KOPT-K1 (cell line): Measurements from ENCODE around the gene SPTAN1.

ENCODE experiments used
- H3K27ac ChIP-seq: fragments of 200-600 bp; sonication (generic); 2 replicates; pipeline ENCODE4 v1.5.1; 2016; ENCODE audit warnings: antibody characterized with exemption, mild to moderate bottlenecking, low read depth, low read length; ENCODE audit not compliant: poor library complexity, severe bottlenecking
- H3K36me3 ChIP-seq: fragments of 200-600 bp; sonication (generic); 2 replicates; pipeline ENCODE4 v1.5.1; 2017; ENCODE audit warnings: antibody characterized with exemption, mild to moderate bottlenecking, low read length, moderate library complexity; ENCODE audit not compliant: insufficient read depth
- H3K9me3 ChIP-seq: fragments of 200-600 bp; sonication (generic); 2 replicates; pipeline ENCODE4 v1.5.1; 2017; ENCODE audit warnings: antibody characterized with exemption, low read length, mild to moderate bottlenecking; ENCODE audit not compliant: insufficient read depth, poor library complexity, severe bottlenecking

SPTAN1 gene

DNA sequence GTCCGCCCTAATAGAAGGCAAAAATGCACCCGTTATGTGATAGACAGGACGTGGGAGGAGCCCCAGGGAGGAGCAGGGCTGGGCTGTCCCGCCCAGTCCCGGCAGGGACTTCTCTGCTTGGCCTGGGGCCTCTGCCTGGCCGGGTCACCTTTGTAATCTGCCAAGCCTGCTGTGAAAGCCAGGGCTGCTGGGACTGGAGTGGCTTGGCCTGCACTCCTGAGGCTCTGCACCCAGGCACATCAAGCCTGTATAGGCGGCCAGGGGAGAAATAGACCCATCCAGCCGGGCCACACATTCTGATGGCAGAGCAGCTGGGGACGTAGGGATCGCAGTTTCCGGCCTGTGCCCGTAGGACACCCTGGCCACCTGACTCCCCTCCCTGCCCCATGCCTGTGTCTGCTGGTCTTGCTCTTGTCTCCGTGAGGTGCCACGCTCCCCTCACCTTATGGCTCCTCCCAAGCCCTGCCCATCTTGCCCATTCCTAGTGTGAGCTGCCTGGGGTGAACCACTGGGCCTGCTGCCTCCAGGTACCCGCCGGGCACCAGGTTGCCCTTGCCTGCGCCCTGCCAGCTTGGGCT is 76.2 kb downstream of the SPTAN1 start:
- Histone ChIP-seq H3K9me3 (no peaks in the 10 kb centered on the region), H3K36me3 (peaks cover 98% of the 10 kb centered on the region), H3K27ac (no peak overlapping the region)

- H3K36me3 ChIP-seq: peaks cover 100% of the 10 kb centered on the region
- H3K9me3 ChIP-seq: no peaks in the 10 kb centered on the region
- H3K27ac ChIP-seq: no peak overlapping the region
Observed at GRCh38 chr9:128629136-128629535, 76.7 kb downstream of the SPTAN1 start.

DNA sequence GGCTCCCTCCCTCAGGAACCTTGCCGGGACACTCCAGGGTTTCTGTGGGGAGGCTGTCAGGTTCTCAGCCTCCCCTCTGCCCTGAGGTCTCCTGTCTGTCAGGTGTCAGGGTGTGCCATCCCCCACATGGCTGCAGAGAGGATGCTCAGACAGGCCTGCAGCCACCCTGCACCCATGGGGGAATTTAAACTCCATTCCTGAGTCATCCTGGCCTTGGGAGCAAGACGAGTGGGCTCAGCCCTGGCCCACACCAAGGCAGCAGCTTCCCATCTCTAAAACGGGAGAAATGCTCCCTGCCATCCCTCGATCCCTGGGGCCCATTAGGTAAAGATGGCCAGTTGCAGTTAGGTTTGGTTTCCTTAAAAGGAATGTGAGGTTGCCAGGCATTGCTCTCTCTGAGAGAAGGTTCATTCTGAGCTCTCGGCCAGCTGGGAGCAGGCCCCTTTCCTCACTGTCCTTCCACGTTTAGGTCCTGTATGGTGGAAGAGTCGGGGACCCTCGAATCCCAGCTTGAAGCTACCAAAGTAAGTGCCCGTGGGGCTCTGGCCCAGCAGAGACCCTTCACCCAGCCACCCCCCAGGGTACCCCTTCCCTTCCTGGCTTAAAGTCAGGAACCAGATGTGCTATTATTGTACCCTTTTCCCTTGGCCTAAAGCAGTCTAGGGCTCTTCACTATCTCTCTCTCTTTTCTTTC is 77.6 kb downstream of the SPTAN1 start:
- Histone ChIP-seq H3K36me3 (peaks cover 100% of the 10 kb centered on the region), H3K9me3 (no peaks in the 10 kb centered on the region), H3K27ac (no peak overlapping the region)

DNA sequence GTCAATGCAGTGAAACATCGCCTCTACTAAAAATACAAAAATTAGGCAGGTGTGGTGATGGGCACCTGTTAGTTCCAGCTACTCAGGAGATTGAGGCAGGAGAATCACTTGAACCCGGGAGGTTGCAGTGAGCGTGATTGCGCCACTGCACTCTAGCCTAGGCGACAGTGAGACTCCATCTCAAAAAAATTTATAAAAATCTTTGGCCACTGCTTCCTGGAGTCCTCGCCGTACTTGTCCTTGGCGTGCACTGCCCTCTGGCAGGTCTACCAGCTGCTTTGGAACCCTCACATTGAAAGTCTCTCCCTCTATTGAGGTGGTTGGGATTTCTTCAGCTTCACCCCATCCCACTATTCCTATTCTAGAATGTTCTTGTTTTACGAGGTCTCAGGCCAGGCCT is 79.2 kb downstream of the SPTAN1 start:
- H3K27ac ChIP-seq: no peak overlapping the region
- peaks cover 100% of the 10 kb centered on the region for H3K36me3 ChIP-seq
- no peaks in the 10 kb centered on the region for H3K9me3 ChIP-seq

DNA sequence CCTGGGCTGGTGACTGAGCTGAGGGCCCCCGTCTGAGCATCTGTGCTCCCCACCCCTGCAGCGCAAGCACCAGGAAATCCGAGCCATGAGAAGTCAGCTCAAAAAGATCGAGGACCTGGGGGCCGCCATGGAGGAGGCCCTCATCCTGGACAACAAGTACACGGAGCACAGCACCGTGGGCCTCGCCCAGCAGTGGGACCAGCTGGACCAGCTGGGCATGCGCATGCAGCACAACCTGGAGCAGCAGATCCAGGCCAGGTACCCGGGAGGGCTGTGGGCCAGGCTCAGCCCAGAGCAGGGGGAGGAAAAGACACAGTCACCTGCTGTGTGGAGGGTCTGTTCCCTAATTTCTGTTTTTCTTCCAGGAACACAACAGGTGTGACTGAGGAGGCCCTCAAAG is 79.7 kb downstream of the SPTAN1 start:
- H3K36me3 ChIP-seq: peaks cover 100% of the 10 kb centered on the region
- H3K9me3 ChIP-seq: no peaks in the 10 kb centered on the region
- H3K27ac ChIP-seq: no peak overlapping the region

- no peaks in the 10 kb centered on the region for H3K9me3 ChIP-seq
- H3K27ac ChIP-seq: no peak overlapping the region
- H3K36me3 ChIP-seq: peaks cover 100% of the 10 kb centered on the region
Observed at GRCh38 chr9:128632486-128632885, 80.1 kb downstream of the SPTAN1 start.

DNA sequence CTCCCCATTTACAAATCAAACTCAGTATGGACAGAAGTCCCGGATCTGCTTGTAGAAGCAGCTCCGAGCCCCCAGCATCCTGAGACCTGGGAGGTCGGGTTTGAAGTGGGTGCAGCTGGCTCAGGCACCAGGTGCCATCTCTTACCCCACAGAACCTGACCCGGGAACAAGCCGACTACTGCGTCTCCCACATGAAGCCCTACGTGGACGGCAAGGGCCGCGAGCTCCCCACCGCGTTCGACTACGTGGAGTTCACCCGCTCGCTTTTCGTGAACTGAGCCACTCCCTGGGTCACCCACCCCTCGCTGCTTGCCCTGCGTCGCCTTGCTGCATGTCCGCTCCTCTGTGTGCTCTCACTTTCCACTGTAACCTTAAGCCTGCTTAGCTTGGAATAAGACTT is 80.7 kb downstream of the SPTAN1 start:
- H3K9me3 ChIP-seq: no peaks in the 10 kb centered on the region
- peaks cover 99% of the 10 kb centered on the region for H3K36me3 ChIP-seq
- H3K27ac ChIP-seq: no peak overlapping the region

DNA sequence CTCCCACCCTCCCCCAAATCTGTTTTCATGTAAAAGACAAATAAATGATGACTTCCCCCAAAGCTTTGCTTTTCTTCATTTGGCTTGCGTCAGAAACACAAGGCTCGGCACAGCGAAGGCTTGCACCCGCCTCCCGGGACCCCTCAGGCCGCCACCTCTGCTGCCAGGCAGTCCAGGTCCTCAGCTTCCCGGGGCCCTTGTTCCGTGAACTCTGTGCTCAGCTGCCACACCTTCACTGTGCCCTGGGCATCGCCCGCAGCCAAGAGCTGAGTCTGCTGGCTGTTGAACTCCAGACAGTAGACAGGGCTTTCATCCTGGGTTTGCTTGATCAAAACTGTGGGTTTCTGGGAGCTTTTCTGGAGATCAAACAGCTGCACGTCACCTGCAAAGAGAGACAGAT is 81.2 kb downstream of the SPTAN1 start:
- Histone ChIP-seq H3K9me3 (no peaks in the 10 kb centered on the region), H3K36me3 (peaks cover 97% of the 10 kb centered on the region), H3K27ac (no peak overlapping the region)

- Histone ChIP-seq H3K36me3 (peaks cover 97% of the 10 kb centered on the region), H3K27ac (no peak overlapping the region), H3K9me3 (no peaks in the 10 kb centered on the region)
Observed at GRCh38 chr9:128634111-128634510, 81.7 kb downstream of the SPTAN1 start.

DNA sequence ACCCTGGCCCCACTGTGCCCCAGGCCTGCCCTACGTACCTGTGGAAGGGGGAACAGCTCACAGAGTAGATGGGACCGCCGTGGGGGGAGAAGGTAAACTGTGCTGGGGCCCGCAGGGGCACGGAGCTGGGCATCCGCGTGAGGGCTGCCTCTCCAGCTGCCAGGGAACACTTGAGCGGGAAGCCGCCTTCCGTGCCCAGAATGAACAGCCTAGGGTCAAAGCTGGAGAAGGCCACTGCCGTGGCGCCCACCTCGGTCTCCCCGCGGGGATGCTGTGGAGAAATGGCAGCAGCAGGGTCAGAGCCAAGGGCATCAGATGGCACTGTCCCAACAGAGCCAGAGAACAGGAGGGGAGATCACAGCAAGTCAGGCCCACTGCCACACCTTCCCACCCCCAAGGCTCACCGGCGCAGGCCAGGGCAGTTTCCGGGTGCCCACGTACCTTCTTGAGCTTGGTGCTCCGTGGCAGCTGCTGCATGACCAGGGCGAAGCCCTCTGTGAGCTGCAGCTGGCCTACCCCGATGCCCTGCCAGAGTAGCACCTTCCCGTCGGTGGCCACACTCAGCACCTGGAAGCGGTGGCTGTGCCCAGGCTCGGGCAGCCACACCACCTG is 82.4 kb downstream of the SPTAN1 start:
- H3K27ac ChIP-seq: no peak overlapping the region
- peaks cover 96% of the 10 kb centered on the region for H3K36me3 ChIP-seq
- H3K9me3 ChIP-seq: no peaks in the 10 kb centered on the region

DNA sequence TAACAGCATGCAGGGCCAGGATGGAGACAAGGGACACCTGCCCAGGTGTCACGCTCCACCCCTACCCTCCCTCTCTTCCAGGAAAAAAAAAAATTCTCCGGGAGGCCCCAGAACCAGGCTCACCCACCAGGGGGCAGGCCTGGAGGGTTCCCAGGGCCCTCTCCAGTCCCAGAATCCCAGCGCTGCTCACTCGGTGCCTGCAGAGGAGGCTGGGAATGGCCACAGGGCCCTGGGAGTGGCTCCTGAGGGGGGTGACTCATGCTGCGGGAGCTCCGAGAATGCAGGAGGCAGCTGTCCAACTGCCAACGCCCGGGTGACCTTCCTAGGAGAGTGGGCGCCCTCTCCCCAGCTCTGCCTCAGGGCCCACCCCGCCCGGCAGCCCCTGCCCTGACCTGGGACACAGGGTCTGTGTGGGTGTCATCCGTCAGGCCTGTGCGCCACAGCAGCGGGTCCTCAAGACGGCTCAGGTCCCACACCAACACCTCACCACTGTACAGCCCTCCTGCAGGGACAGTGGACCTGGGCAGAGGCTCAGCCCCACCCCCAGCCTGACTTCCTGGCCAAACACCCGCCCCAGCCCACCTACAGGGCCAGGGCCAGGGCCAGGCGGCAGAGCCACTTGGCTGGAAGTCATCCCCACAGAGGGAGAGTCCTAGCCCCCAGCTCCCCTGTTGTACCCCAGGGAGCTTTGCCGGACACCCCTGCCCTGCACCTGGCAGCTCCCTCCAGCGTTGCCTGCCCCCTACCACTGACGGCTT is 83.1 kb downstream of the SPTAN1 start:
- Histone ChIP-seq H3K36me3 (peaks cover 93% of the 10 kb centered on the region), H3K27ac (no peak overlapping the region), H3K9me3 (no peaks in the 10 kb centered on the region)

DNA sequence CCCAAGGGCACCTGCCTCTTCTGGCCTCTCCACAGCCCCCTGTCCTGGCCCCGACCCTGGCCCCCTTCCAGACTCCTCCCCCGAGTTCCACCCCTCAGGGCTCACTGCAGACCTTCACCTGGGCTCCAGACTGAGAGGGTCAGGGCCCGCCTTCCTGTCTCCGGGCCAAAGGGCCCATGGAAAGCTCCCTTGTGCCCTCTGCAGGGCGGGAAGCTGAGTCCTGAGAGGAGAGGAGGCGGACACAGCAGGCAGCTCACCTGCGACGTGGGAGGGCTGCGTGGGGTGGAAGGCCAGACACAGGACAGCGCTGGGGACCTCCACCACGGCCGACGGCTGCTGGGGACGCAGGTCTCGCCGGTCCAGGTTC is 83.6 kb downstream of the SPTAN1 start:
- Histone ChIP-seq H3K9me3 (no peaks in the 10 kb centered on the region), H3K27ac (no peak overlapping the region), H3K36me3 (peaks cover 93% of the 10 kb centered on the region)

GRCh38 chr9:128636556-128637530 is 84.5 kb downstream of the SPTAN1 start:
- no peak overlapping the region for H3K27ac ChIP-seq
- peaks cover 93% of the 10 kb centered on the region for H3K36me3 ChIP-seq
- no peaks in the 10 kb centered on the region for H3K9me3 ChIP-seq

DNA sequence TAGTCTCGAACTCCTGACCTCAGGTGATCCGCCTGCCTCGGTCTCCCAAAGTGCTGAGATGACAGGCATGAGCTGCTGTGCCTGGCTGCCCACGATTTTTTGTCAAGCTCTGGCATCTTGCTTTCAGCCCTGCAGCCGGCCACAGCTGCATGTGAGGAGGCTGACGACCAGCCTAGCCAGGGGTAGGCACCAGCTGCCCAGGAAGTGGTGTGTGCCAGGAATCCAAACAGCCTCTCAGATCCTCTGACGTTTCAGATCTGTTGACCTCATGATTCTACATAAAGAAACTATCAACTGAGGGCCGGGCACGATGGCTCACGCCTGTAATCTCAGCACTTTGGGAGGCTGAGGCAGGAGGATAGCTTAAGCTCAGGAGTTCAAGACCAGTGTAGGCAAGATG is 85.3 kb downstream of the SPTAN1 start:
- no peaks in the 10 kb centered on the region for H3K9me3 ChIP-seq
- no peak overlapping the region for H3K27ac ChIP-seq
- peaks cover 85% of the 10 kb centered on the region for H3K36me3 ChIP-seq
